ENCODE results near the gene WBP2. TPM values are rescaled to one million over a fixed set of nuclear protein-coding genes. Genes with fewer than 3 reads are reported as not detected.

Gene WBP2
- total and polyA plus RNA-seq, 9 of the 15 experiments (the other 6 are each of a cell fraction or from before 2014, with no cell fraction given): 2.2 to 74.3 (median 20.0) TPM

- no peaks in the 10 kb centered on the region for H4K20me1 ChIP-seq (replicated peaks; ENCODE audit: control insufficient read depth, insufficient read depth, low read length)
- BruUV-seq (replicated peaks): no TSS peak
Measured at GRCh38 chr17:75846692-75847613, 8.2 kb downstream of the WBP2 start.

More at GRCh38 chr17:75846692-75847613, 8.2 kb downstream of the WBP2 start:
- no peak overlapping the region for H3K4me2 ChIP-seq (ENCODE audit: insufficient read depth, low read length)
- no peaks in the 10 kb centered on the region for H3K9me3 ChIP-seq (replicated peaks; ENCODE audit: control insufficient read depth, insufficient read depth, low read depth, low read length)
- no peak overlapping the region for H3K27ac ChIP-seq (ENCODE audit: extremely low read depth, low read depth, low read length)
- TF ChIP-seq U2AF1 (optimal IDR thresholded peaks at IDR 0.05; ENCODE audit: low read depth, low read length) (no peak), POLR2G (IDR thresholded peaks at IDR 0.05; ENCODE audit: low read depth, low read length) (peak; percentile 60)
- no peaks in the 10 kb centered on the region for H3K27me3 ChIP-seq (ENCODE audit: control insufficient read depth in 2 of 2, insufficient read depth in 2 of 2, low read length in 2 of 2)
- CTCF ChIA-PET (ENCODE audit: low intra/inter-chr PET ratio): interaction anchor here (0.6 kb wide), 1 partner anchor 96 kb away, joined by 3 read pairs; no protein-coding TSS in a partner anchor
- H3K4me1 ChIP-seq (replicated peaks in 1 of 2; ENCODE audit: control insufficient read depth in 2 of 2, insufficient read depth in 2 of 2, low read length in 2 of 2): peaks cover 39 to 82% of the 10 kb centered on the region in 2 experiments
- H3K79me2 ChIP-seq (ENCODE audit: control insufficient read depth, insufficient read depth, low read length): peaks cover 41% of the 10 kb centered on the region
- WGBS (ENCODE audit: insufficient coverage, low coverage, missing lambda C conversion rate): 90% methylated on average over 21 of the region's 34 CpGs
- in situ Hi-C loops (cut with MboI) (no loop called here), intact Hi-C loops (cut with micrococcal nuclease) (loop anchor here (5.0 kb wide), 2 partner anchors 70 to 85 kb away; a partner anchor contains a TSS)
- no peak overlapping the region for H3K4me3 ChIP-seq
- DNase-seq (ENCODE audit: extremely low read depth in 1 of 4, low spot score in 3 of 4): peak in 1 of 4 experiments; percentile 20
- no peak for ATAC-seq
- FAIRE-seq: no peak
- POLR2A ChIA-PET: interaction anchor here (0.6 to 8.5 kb wide), 9 partner anchors 8 to 71 kb away, joined by 3 to 145 read pairs (median 8); partner anchors contain the start of genes UNK and WBP2
- H3K36me3 ChIP-seq (ENCODE audit: control insufficient read depth, insufficient read depth, low read length): peaks cover 66% of the 10 kb centered on the region
- peak overlapping the region in 1 of 2 experiments; percentile 2; a peak in 2 of 4 replicates for H3K9ac ChIP-seq (ENCODE audit: insufficient read depth in 1 of 2, low read depth in 2 of 2, low read length in 2 of 2)
- no peaks in the 10 kb centered on the region for H3K9me1 ChIP-seq (ENCODE audit: control insufficient read depth, insufficient read depth, low read length)
- H2AFZ ChIP-seq (ENCODE audit: low read depth, low read length): no peak overlapping the region

All from K562 (cell line).